RWPE1 (cell line): Measurements from ENCODE around the gene CSK.

Source experiments
- CTCF ChIA-PET: fragments of 350-600 bp; sonication (Branson Sonifier 250); formaldehyde crosslinking; extraction: SDS; loops from one replicate; lab custom pipeline; 2021; lab: Yijun Ruan, JAX
- POLR2A ChIA-PET: fragments of 400-600 bp; formaldehyde crosslinking; extraction: SDS; loops from one replicate; lab custom pipeline; 2020; ENCODE audit warnings: antibody characterized with exemption; ENCODE audit not compliant: low non-redundant PET; lab: Yijun Ruan, JAX
- DNase-seq: peaks from one replicate; pipeline ENCODE4 v3.0.0; 2012; ENCODE audit warnings: low spot score
- H3K27ac ChIP-seq: fragments of 450-650 bp; 2 replicates; pipeline ENCODE4 v1.5.1; 2017
- TF ChIP-seq, protein P1 (sequence below): fragments of 450-650 bp; conservative IDR thresholded peaks from 2 replicates; pipeline ENCODE4 v1.5.1; 2017; ENCODE audit warnings: low read depth, mild to moderate bottlenecking

Gene CSK

DNA sequence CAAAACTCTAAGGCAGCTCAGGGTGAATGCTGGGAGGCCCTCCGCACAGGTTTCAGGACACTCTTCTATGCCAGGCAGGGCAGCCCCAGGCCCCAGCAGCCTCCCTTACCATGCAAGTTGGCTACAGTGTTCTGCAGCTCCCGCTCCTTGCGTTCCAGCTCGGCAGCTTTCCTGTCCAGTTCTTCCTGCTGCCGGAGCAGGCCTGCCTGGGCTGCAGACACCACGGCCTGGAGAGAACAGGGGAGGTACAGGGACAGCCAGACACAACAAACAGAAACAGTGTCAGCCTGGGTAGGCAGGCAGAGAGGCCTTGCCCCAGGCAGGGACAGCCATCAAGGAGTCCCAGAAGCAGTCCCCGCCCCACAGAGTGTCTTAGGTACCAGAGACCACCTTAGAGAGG is 70.1 kb downstream of the CSK start:
- POLR2A ChIA-PET: no interaction called here

More for the DNA sequence above, 70.1 kb downstream of the CSK start:
- no peak for DNase-seq
- CTCF ChIA-PET: interaction anchor here (1.5 kb wide), 1 partner anchor 35 kb away, joined by 3 read pairs; no protein-coding TSS in a partner anchor
- TF ChIP-seq, protein P1, sequence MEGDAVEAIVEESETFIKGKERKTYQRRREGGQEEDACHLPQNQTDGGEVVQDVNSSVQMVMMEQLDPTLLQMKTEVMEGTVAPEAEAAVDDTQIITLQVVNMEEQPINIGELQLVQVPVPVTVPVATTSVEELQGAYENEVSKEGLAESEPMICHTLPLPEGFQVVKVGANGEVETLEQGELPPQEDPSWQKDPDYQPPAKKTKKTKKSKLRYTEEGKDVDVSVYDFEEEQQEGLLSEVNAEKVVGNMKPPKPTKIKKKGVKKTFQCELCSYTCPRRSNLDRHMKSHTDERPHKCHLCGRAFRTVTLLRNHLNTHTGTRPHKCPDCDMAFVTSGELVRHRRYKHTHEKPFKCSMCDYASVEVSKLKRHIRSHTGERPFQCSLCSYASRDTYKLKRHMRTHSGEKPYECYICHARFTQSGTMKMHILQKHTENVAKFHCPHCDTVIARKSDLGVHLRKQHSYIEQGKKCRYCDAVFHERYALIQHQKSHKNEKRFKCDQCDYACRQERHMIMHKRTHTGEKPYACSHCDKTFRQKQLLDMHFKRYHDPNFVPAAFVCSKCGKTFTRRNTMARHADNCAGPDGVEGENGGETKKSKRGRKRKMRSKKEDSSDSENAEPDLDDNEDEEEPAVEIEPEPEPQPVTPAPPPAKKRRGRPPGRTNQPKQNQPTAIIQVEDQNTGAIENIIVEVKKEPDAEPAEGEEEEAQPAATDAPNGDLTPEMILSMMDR: no peak
- H3K27ac ChIP-seq: peak overlapping the region; percentile 12; the same call in 1 of the 2 replicates
